ENCODE measurements around the gene OR1M1.

GRCh38 chr19:9054207-9054606 is 32.7 kb upstream of the OR1M1 start:
- no peak for TF ChIP-seq CTCF (IDR thresholded peaks at IDR 0.05 in 8 of 11, conservative IDR thresholded peaks at IDR 0.05 in 3 of 11)
- no peak for TF ChIP-seq POLR2A (IDR thresholded peaks at IDR 0.05)

All from spleen (tissue), 7 donors.